WTC11 (cell line): ENCODE results near the gene ZNF443. TPM values are rescaled to one million over a fixed set of nuclear protein-coding genes. Genes with fewer than 3 reads are reported as not detected.

Experiments
- ATAC-seq: fragments of 200-7000 bp; cut with Tn5 transposase; 2 replicates; pipeline ENCODE4 v1.10.0; 2021; ENCODE audit warnings: mild to moderate bottlenecking, moderate library complexity
- CTCF ChIA-PET: fragments of 300-600 bp; sonication (Branson Sonifier 250); formaldehyde crosslinking; loops from one replicate; lab custom pipeline; 2021; ENCODE audit warnings: antibody characterized with exemption; lab: Charles Lee
- POLR2A ChIA-PET: fragments of 350-600 bp; sonication (Branson Sonifier 250); formaldehyde crosslinking; loops from one replicate; lab custom pipeline; 2021; ENCODE audit warnings: antibody characterized with exemption; lab: Charles Lee
- DNase-seq: peaks from one replicate; pipeline ENCODE4 v3.0.0; 2021; ENCODE audit warnings: low spot score
- H3K27ac Mint-ChIP-seq: 2 replicates; pipeline ENCODE4 v1.8.0; 2021; ENCODE audit warnings: mixed read lengths
- H3K27me3 Mint-ChIP-seq: 2 replicates; pipeline ENCODE4 v1.8.0; 2021; ENCODE audit warnings: low read depth, mild to moderate bottlenecking, moderate library complexity, mixed read lengths
- H3K36me3 Mint-ChIP-seq: 2 replicates; pipeline ENCODE4 v1.8.0; 2021; ENCODE audit warnings: mixed read lengths
- H3K4me1 Mint-ChIP-seq: 2 replicates; pipeline ENCODE4 v1.8.0; 2022; ENCODE audit warnings: mixed read lengths
- H3K4me3 Mint-ChIP-seq: 2 replicates; pipeline ENCODE4 v1.8.0; 2021; ENCODE audit warnings: mild to moderate bottlenecking, moderate library complexity, mixed read lengths
- H3K9me3 Mint-ChIP-seq: 2 replicates; pipeline ENCODE4 v1.8.0; 2021; ENCODE audit warnings: mixed read lengths
- RELA ChIP-seq: sonication (generic); formaldehyde crosslinking; IDR thresholded peaks from 2 replicates; pipeline ENCODE4 v1.8.1; 2022; ENCODE audit warnings: missing genetic modification reagents, mild to moderate bottlenecking, borderline replicate concordance
- RORB ChIP-seq: fragments of 250-450 bp; sonication (Bioruptor Pico); IDR thresholded peaks from 2 replicates; pipeline ENCODE4 v1.9.0; 2021; ENCODE audit warnings: mild to moderate bottlenecking
- ZNF219 ChIP-seq: sonication (generic); formaldehyde crosslinking; IDR thresholded peaks from 2 replicates; pipeline ENCODE4 v1.8.0; 2023; ENCODE audit warnings: missing genetic modification reagents, mild to moderate bottlenecking, borderline replicate concordance
- ZNF263 ChIP-seq: sonication (generic); formaldehyde crosslinking; IDR thresholded peaks from 2 replicates; pipeline ENCODE4 v1.8.1; 2022; ENCODE audit warnings: low read depth, mild to moderate bottlenecking, moderate library complexity, missing genetic modification reagents
- total RNA-seq: library from RNA; stranded (reverse); gene quantifications from 3 replicates; pipeline ENCODE4 v1.2.3, GENCODE V29; 2021
- TF ChIP-seq, protein P1 (sequence below): sonication (generic); formaldehyde crosslinking; conservative IDR thresholded peaks from 2 replicates; pipeline ENCODE4 v1.8.1; 2023; ENCODE audit warnings: mild to moderate bottlenecking, low read depth, missing genetic modification reagents, moderate library complexity

The ZNF443 gene
- total RNA-seq, 1 experiment from 2014 or later, result 8.0 TPM

DNA sequence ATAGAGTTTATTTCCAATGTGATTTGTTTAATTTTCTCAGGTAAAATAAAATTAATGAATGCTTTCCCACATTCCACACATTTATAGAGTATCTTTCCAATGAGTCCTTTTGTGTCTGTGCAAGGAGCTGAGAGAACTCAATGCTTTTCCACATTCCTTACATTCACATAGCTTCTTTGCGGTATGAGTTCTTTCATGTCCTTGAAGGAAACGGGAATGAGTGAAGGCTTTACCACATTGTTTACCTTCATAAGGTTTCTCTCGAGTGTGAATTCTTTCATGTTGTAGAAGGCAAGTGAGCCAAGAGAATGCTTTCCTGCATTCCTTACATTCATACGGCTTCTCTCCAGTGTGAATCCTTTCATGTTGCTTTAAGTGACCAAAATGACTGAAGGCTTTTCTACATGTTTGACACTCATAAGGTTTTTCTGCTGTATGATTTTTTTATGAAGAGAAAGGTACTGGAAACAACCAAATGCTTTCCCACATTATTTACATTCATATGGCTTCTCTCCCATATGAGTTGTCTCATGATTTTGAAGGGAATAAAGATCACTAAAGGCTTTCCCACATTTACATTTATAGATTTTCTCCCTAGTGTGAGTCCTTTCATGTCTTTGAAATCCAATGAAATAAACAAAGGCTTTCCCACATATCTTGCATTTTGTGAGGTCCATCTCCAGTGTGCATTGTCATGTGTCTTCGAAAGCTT, 60.9 kb downstream of the ZNF443 start:
- H3K36me3 Mint-ChIP-seq, result peaks cover 28% of the 10 kb centered on the region
- CTCF ChIA-PET, result interaction anchor here (0.6 kb wide), 1 partner anchor 278 kb away, joined by 4 read pairs; no protein-coding TSS in a partner anchor
- DNase-seq (no peak), ATAC-seq (no peak)
- no peaks in the 10 kb centered on the region for H3K4me1 Mint-ChIP-seq
- TF ChIP-seq RORB (CRISPR knock-in tag), result no peak
- TF ChIP-seq, protein P1, sequence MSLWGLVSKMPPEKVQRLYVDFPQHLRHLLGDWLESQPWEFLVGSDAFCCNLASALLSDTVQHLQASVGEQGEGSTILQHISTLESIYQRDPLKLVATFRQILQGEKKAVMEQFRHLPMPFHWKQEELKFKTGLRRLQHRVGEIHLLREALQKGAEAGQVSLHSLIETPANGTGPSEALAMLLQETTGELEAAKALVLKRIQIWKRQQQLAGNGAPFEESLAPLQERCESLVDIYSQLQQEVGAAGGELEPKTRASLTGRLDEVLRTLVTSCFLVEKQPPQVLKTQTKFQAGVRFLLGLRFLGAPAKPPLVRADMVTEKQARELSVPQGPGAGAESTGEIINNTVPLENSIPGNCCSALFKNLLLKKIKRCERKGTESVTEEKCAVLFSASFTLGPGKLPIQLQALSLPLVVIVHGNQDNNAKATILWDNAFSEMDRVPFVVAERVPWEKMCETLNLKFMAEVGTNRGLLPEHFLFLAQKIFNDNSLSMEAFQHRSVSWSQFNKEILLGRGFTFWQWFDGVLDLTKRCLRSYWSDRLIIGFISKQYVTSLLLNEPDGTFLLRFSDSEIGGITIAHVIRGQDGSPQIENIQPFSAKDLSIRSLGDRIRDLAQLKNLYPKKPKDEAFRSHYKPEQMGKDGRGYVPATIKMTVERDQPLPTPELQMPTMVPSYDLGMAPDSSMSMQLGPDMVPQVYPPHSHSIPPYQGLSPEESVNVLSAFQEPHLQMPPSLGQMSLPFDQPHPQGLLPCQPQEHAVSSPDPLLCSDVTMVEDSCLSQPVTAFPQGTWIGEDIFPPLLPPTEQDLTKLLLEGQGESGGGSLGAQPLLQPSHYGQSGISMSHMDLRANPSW (CRISPR knock-in tag), result no peak
- TF ChIP-seq RELA (CRISPR knock-in tag), result no peak
- no peak for TF ChIP-seq ZNF263
- TF ChIP-seq ZNF219, result no peak
- no peak overlapping the region for H3K27ac Mint-ChIP-seq
- peaks cover 2% of the 10 kb centered on the region for H3K27me3 Mint-ChIP-seq
- no peak overlapping the region for H3K4me3 Mint-ChIP-seq
- peaks cover 55% of the 10 kb centered on the region for H3K9me3 Mint-ChIP-seq
- POLR2A ChIA-PET, result no interaction called here

Other genes starting within 250 kb of the ZNF443 start
- 4.8 to 7.6 TPM (median 6.4 TPM) in 3 replicates for gene ZNF44, start 146.1 kb downstream of the ZNF443 start, total RNA-seq
- gene ZNF563, start 107.4 kb downstream of the ZNF443 start, total RNA-seq, result 4.5 to 5.6 TPM (median 4.5 TPM) in 3 replicates
- 1.9 to 4.0 TPM (median 2.4 TPM) in 3 replicates for gene ZNF442, start 75.3 kb downstream of the ZNF443 start, total RNA-seq
- gene ZNF799, start 39.8 kb downstream of the ZNF443 start, total RNA-seq, result 3.7 to 4.4 TPM (median 4.0 TPM) in 3 replicates
- gene ZNF709, start 43.8 kb upstream of the ZNF443 start, total RNA-seq, result 3.0 to 3.8 TPM (median 3.4 TPM) in 3 replicates
- 8.9 to 11.1 TPM (median 10.7 TPM) in 3 replicates for gene ZNF564, start 110.5 kb upstream of the ZNF443 start, total RNA-seq
- 7.3 to 7.7 TPM (median 7.6 TPM) in 3 replicates for gene ZNF490, start 169.8 kb upstream of the ZNF443 start, total RNA-seq
- 21.4 to 25.9 TPM (median 23.9 TPM) in 3 replicates for gene ZNF791, start 169.9 kb upstream of the ZNF443 start, total RNA-seq
- gene MAN2B1, start 225.7 kb upstream of the ZNF443 start, total RNA-seq, result 69.2 to 73.4 TPM (median 72.0 TPM) in 3 replicates
- 21.8 to 26.3 TPM (median 23.7 TPM) in 3 replicates for gene WDR83, start 225.8 kb upstream of the ZNF443 start, total RNA-seq
- gene DHPS, start 240.9 kb upstream of the ZNF443 start, total RNA-seq, result 93.3 to 115 TPM (median 104 TPM) in 3 replicates
- not detected in 3 replicates for gene GNG14, start 247.0 kb upstream of the ZNF443 start, total RNA-seq